ENCODE measurements around the gene SYMPK.
A peak's percentile ranks its signal among the peaks of the same experiment; 100 is the strongest.

Gene SYMPK

DNA sequence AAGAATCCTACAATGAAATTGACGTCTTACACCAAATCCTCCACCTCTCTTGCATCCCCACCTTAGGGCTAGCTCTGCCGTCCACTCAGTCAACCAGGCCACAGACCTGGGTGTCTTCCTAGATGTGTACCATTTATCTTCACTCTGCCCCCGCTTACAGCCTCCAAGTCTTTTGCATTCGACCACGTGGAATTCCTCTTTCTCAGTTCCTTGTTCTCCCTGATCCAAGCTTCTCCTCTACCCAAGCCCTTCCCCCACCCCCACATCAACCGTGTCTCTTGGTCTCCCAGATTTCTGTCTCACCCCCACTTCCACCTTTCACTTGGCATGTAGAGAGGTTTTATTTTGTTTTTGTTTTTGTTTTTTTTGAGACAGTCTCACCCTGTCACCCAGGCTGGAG is 69.1 kb downstream of the SYMPK start:
- Mint-ChIP-seq H3K4me1 (ENCODE audit: low read depth) (peaks cover 34% of the 10 kb centered on the region), H3K27me3 (peaks cover 17% of the 10 kb centered on the region), H3K4me3 (no peak overlapping the region), H3K36me3 (peaks cover 8% of the 10 kb centered on the region), H3K9me3 (ENCODE audit: low read depth) (no peaks in the 10 kb centered on the region), H3K27ac (no peak overlapping the region)

DNA sequence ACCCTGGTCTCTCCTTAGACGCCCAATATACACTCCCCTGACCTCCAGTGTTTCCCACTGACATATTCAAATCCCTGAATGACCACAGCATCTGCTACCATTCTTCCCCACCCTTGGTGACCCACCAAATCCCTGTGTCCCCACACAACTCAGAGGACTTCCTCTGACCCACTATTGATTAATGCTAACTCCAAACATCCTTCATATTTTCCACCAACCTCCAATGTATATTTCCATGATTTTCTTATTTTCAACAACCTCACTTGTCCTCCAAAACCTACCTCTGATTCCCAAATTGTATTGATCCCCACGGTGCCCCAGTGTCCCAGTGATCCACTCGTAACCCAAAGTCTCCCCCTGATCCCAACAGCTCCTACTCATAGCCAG is 69.8 kb downstream of the SYMPK start:
- no peaks in the 10 kb centered on the region for H3K9me3 Mint-ChIP-seq (ENCODE audit: low read depth)
- H3K36me3 Mint-ChIP-seq: peaks cover 13% of the 10 kb centered on the region
- H3K27ac Mint-ChIP-seq: peak overlapping the region; percentile 76
- peak overlapping the region; percentile 83 for H3K4me3 Mint-ChIP-seq
- peaks cover 33% of the 10 kb centered on the region for H3K4me1 Mint-ChIP-seq (ENCODE audit: low read depth)
- peaks cover 17% of the 10 kb centered on the region for H3K27me3 Mint-ChIP-seq

DNA sequence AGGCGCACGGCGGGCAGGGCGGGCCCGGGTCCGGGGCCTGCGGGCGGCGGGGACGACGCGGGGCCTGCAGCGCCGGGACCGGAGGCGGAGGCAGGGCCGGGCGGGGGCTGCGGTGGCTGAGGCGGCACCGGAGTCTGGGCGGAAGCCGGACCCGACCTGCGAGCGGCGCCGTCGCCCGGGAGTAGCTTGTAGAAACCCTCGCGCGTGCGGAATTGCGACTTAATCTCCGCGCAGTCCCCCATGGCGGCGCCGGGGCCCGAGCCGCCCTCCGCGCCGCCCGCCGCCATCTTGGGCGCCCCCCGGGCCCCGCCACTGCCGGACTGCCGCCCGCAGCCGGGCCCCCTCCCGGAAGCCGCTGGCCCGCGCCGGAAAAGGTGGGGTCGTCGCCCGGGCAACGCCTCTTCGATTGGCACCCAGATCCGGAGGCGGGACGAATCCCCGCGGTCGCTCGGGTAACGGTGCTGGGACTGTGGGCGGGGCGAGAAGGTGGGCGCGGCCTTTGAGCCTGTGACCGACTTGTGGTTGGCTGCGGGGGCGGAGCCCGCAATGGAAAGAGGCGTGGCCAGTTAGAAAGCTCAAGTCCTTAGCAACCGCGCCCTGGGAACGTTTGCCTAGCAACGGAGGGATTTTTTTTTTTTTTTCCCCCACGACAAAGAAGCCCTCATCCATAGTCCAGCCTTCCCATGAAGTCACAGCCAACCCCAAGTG is 70.3 kb downstream of the SYMPK start, which contains the start of gene DMWD:
TSS of gene DMWD (minus strand) at position 376 of the 708 bp plus-strand sequence. CDS start at position 287, 89 bp downstream.
- H3K27ac Mint-ChIP-seq: peak within 1 kb of the TSS; percentile 79
- peak within 1 kb of the TSS; percentile 96 for H3K4me3 Mint-ChIP-seq
- H3K27me3 Mint-ChIP-seq: peaks cover 16% of the 10 kb centered on the region
- H3K36me3 Mint-ChIP-seq: peaks cover 16% of the 10 kb centered on the region
- no peaks in the 10 kb centered on the region for H3K9me3 Mint-ChIP-seq (ENCODE audit: low read depth)
- peaks cover 33% of the 10 kb centered on the region for H3K4me1 Mint-ChIP-seq (ENCODE audit: low read depth)

DNA sequence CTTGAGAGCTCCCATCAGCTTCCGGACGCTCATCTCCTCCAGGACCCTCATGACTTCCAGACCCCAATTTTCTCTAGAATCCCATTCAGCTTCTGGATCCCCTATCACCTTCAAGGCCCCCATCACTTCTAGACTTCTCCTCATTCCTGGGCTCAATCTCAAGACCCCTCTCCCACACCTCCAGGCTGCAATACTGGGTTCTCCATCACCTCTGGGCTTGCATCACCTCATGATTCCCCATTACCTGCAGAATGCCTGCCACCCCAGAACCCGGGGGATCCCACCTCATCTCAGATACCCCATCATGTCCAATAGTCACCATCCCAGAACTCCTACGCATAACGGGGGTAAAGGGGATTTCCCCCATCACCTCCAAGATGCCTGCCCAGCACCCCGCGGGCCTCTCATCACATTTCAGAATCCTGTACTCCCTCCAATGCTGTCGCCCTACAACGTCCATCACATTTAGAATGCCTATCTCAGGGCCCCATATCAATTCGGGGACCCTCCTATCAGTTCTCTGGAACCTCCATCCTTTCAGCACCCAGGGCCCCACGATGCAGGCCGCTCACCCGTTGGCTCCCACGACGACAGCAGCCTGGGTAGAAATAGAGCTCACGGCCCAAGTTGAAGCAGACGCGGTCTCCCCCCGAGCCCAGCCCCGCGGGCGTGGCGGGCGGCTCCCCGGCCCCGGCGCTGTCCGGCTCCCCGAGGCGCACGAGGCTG is 71.0 kb downstream of the SYMPK start:
- peaks cover 33% of the 10 kb centered on the region for H3K4me1 Mint-ChIP-seq (ENCODE audit: low read depth)
- no peaks in the 10 kb centered on the region for H3K9me3 Mint-ChIP-seq (ENCODE audit: low read depth)
- peaks cover 16% of the 10 kb centered on the region for H3K27me3 Mint-ChIP-seq
- H3K4me3 Mint-ChIP-seq: peak overlapping the region; percentile 96
- H3K27ac Mint-ChIP-seq: peak overlapping the region; percentile 79
- peaks cover 18% of the 10 kb centered on the region for H3K36me3 Mint-ChIP-seq

DNA sequence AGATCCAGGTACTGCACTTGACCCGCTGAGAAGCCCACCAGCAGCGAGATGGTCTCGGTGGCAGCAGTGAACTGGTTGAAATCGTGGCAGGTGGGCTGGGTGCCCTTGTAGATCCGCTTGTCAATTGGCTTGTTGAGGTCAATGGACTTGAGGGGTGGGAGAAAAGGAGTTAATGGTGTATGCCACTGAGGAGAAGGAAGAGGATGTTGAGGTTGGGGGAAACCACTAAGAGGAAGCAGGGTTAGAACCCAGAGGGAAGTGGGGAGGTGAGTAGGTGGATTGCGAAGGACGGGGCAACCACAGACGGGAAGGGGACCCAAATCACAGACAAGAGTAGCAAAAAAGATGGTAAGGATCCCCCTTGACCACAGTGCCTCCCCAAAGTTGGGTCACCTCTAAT is 72.0 kb downstream of the SYMPK start:
- peak overlapping the region; percentile 96 for H3K4me3 Mint-ChIP-seq
- peaks cover 21% of the 10 kb centered on the region for H3K36me3 Mint-ChIP-seq
- H3K27me3 Mint-ChIP-seq: peaks cover 14% of the 10 kb centered on the region
- H3K9me3 Mint-ChIP-seq (ENCODE audit: low read depth): no peaks in the 10 kb centered on the region
- H3K27ac Mint-ChIP-seq: no peak overlapping the region
- H3K4me1 Mint-ChIP-seq (ENCODE audit: low read depth): peaks cover 33% of the 10 kb centered on the region

DNA sequence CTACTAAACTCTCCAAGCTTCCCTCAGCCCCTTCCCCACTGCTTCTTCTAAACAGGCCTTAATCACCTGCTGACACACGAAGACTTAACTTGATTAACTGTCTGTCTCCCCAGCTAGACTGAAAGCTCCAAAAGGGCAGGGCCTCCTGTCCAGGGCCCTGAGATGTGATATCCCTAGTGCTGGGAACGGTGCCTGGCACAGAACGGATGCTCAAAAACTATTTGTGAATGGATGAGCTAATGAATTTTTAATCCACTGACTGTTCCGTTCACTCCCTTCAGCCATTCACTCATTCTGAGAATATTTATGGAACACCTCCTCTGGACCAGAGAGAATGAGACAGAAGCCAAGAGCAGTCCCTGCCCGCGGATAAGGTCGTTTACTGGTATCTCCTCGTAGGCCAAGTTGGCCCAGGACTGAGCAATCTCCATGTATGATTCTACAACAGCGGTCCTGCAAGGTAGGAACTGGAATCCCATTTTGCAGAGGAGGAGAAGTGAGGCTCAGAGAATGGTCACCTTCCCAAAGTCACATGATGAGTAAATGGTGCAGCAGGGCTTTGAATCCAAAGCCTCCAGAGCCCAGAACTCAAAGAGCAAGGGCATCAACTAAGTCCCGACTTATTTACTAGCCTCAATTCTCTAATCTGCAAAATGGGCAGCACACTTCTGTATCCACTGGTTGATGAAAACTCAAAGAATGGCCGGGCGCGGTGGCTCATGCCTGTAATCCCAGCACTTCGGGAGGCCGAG is 73.7 kb downstream of the SYMPK start:
- Mint-ChIP-seq H3K9me3 (ENCODE audit: low read depth) (no peaks in the 10 kb centered on the region), H3K4me3 (no peak overlapping the region), H3K27ac (no peak overlapping the region), H3K27me3 (peaks cover 12% of the 10 kb centered on the region), H3K4me1 (ENCODE audit: low read depth) (peaks cover 30% of the 10 kb centered on the region), H3K36me3 (peaks cover 21% of the 10 kb centered on the region)

DNA sequence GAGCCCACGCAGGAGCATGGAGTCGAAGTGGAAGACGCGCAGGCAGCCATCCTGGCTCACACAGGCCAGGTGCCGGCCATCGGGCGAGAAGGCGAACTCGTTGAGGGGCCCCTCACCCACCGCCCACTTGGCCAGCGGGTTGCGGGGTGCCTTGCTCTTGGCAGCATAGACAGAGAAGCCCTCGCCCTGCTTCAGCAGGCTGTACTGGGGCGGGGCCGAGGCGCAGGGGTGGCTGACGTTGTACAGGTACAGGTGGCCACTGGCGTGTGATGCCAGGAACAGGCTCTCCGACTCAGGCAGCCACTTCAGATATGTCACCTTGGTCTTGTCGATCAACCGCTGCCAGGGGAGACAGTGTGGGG is 76.4 kb downstream of the SYMPK start:
- Mint-ChIP-seq H3K4me1 (ENCODE audit: low read depth) (peaks cover 11% of the 10 kb centered on the region), H3K27ac (no peak overlapping the region), H3K4me3 (no peak overlapping the region), H3K9me3 (ENCODE audit: low read depth) (no peaks in the 10 kb centered on the region), H3K36me3 (peaks cover 21% of the 10 kb centered on the region), H3K27me3 (peaks cover 9% of the 10 kb centered on the region)

DNA sequence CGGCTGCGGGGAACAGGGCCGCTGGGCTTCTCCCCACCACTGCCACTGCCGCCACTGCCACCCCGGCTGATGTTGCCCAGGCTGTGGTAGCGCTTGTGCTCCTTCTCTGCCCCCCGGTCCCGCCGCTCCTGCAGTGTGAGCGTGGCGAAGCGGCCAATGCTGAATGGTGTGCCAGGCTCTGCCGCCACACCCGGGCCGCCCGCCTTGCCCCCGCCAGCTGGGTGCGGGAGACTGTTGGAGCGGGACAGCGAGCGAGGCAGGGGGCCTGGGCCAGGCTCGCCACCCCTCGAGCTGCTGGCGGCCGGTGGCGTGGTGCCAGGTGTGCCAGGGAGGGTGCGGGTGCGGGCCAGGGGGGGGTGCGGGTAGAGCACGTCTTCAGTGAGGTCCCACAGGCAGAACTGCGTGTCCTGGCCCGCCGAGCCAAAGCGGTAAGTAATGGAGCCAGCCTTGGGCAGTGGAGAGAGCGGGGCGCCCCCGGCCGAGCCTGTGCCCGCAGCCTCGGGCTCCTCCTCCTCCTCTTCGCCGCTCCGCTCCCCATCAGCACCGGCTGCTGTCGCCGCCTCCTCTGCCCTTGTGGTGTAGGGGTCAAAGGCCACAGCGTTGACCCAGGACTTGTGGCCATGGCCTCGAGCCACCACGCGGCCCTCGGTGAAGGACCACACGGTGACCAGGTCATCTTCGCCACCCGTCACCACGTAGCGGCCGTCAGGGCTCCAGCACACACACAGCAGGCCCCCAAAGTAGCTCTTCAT is 77.0 kb downstream of the SYMPK start:
- peaks cover 5% of the 10 kb centered on the region for H3K4me1 Mint-ChIP-seq (ENCODE audit: low read depth)
- H3K36me3 Mint-ChIP-seq: peaks cover 20% of the 10 kb centered on the region
- H3K27me3 Mint-ChIP-seq: peaks cover 10% of the 10 kb centered on the region
- no peak overlapping the region for H3K4me3 Mint-ChIP-seq
- H3K9me3 Mint-ChIP-seq (ENCODE audit: low read depth): no peaks in the 10 kb centered on the region
- no peak overlapping the region for H3K27ac Mint-ChIP-seq

DNA sequence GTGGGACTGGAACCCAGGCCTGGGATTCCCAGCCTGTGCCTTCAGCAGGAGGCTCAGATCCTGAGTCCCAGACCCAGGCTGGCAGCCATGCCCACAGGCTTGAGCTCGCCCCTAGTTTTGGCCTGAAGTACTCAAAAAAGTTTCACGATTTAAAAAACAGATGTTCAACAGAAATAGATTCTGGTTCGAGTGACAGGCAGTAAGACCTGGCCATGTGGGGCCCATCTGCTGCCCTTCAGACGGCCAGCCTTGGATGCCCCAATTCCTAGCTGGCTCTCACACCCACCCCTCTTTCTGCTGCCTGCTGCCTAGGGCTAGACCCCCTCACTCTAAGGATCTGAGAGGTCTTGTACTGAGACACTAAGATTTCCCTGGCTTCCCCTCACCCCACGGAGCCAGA is 77.8 kb downstream of the SYMPK start:
- H3K9me3 Mint-ChIP-seq (ENCODE audit: low read depth): no peaks in the 10 kb centered on the region
- H3K36me3 Mint-ChIP-seq: peaks cover 18% of the 10 kb centered on the region
- H3K4me3 Mint-ChIP-seq: no peak overlapping the region
- peaks cover 1% of the 10 kb centered on the region for H3K4me1 Mint-ChIP-seq (ENCODE audit: low read depth)
- peaks cover 12% of the 10 kb centered on the region for H3K27me3 Mint-ChIP-seq
- no peak overlapping the region for H3K27ac Mint-ChIP-seq

DNA sequence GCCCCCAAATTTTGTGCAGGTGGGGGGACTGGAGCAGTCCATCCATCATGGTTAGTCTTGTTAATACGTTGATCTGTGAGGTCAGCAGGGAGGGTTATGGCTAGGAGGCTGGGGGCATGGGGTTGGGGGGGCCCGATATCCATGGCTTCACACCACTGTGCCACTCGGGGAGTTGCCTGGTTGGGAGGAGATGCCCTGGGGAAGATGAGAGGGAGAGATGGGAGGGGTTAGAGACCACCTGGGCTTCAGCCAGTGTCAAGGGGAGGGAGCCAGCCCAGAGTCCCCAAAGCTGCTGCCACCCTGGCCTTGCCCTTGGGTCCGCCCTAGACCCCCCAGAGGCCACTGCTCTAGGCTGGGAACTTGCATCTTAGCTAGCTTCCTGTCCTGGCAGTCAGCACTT is 78.9 kb downstream of the SYMPK start:
- peaks cover 15% of the 10 kb centered on the region for H3K36me3 Mint-ChIP-seq
- H3K4me3 Mint-ChIP-seq: no peak overlapping the region
- H3K4me1 Mint-ChIP-seq (ENCODE audit: low read depth): peaks cover 8% of the 10 kb centered on the region
- no peaks in the 10 kb centered on the region for H3K9me3 Mint-ChIP-seq (ENCODE audit: low read depth)
- no peak overlapping the region for H3K27ac Mint-ChIP-seq
- peaks cover 15% of the 10 kb centered on the region for H3K27me3 Mint-ChIP-seq

DNA sequence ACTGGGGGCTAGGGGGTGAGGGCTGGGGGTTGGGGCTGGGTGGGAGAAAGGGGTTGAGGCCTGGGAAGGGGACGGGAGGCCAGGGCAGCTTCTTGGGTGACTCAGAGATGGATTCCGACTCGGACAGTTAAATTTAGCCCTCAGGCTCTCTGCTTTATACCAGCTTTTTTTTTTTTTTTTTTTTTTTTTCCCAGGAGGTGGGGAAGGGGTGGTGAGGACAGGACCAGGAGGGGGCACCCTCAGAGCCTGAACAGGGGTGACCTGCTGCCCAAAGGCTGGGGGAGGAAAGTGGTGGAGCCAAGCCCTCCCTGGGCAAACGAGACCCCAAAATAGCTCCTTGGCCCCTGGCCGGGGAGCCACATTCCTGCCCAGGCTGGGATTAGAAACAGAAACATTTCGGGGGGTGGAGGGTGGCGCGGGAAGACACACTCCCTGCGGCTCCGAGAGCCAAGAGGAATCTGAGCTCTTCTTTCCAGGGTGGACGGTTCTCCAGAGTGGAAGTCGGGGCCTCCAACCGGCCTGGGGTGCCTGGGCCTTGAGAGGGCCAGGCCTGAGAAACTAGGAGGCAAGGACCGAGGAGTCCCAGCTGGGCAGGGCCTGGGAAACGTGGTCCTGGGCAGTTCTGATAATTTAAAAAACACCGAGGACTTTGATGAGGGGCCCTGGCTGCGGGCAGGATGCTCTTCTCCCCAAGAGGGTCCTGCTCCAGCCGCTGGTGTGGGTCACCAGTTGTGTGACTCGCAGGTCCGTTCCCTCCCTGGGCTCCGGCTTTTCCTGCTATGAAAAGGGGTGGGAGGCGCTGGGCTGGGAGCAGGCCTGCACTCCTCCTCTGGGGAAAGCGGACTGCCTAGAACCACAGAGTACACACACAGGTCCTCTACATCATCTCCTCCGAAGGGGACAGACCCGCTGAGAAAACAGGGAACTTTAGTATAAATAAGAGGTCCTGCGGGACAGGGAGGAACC is 79.8 kb downstream of the SYMPK start:
- Mint-ChIP-seq H3K27ac (no peak overlapping the region), H3K4me3 (no peak overlapping the region), H3K9me3 (ENCODE audit: low read depth) (no peaks in the 10 kb centered on the region), H3K27me3 (peaks cover 12% of the 10 kb centered on the region), H3K4me1 (ENCODE audit: low read depth) (peaks cover 16% of the 10 kb centered on the region), H3K36me3 (peaks cover 9% of the 10 kb centered on the region)

DNA sequence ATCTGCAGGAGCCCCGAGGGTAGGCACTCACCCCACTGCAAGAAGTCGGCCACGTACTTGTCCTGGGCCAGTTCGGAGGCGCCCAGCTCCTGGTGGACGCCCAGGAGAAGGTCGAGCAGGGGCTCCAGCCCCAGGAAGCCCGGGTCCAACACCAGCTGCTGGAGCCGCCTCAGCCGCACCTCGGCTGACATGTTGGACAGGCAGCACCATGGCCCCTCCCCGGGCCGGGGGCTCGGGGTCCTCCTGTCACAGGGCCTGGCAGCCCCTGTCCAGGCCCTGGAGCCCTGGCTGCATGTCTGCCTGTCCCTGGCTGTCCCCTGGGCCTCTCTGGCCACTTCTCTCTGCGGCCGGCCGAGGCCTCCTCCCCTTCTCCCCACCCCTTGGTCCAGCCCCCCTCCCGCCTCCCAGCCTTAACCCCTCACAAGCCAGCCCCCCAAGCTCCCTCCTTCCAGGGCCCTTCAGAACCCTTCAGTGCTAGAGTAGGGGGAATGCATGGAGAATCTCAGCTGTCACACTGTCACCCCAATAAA is 80.7 kb downstream of the SYMPK start, which contains the start of gene DMPK:
TSS of gene DMPK (minus strand) at position 329 of the 530 bp plus-strand sequence. CDS start at position 191, 138 bp downstream.
- no peak within 1 kb of the TSS for H3K27ac Mint-ChIP-seq
- no peaks in the 10 kb centered on the region for H3K9me3 Mint-ChIP-seq (ENCODE audit: low read depth)
- H3K27me3 Mint-ChIP-seq: peaks cover 10% of the 10 kb centered on the region
- peaks cover 7% of the 10 kb centered on the region for H3K36me3 Mint-ChIP-seq
- H3K4me1 Mint-ChIP-seq (ENCODE audit: low read depth): peaks cover 16% of the 10 kb centered on the region
- no peak within 1 kb of the TSS for H3K4me3 Mint-ChIP-seq

All from activated naive CD8-positive, alpha-beta T cell (primary cell).